Activated naive CD4-positive, alpha-beta T cell treated with anti-CD3 and anti-CD28 coated beads for 36 hours (primary cell): ENCODE data around the gene GAB2. TPM values are rescaled to one million over a fixed set of nuclear protein-coding genes. Genes with fewer than 3 reads are reported as not detected.

Source experiments
- CTCF ChIA-PET: fragments of 350-600 bp; sonication (Branson Sonifier 250); formaldehyde crosslinking; loops from one replicate; lab custom pipeline; 2021; ENCODE audit warnings: antibody characterized with exemption; lab: Charles Lee
- DNase-seq: peaks from one replicate; pipeline ENCODE4 v3.0.0-alpha.2; 2020
- H3K27ac Mint-ChIP-seq: one replicate; pipeline ENCODE4 v1.8.0; 2021; ENCODE audit warnings: mild to moderate bottlenecking, mixed read lengths
- H3K27me3 Mint-ChIP-seq: one replicate; pipeline ENCODE4 v1.8.0; 2021; ENCODE audit warnings: low read depth, mixed read lengths
- H3K36me3 Mint-ChIP-seq: one replicate; pipeline ENCODE4 v1.8.0; 2021; ENCODE audit warnings: low read depth, mixed read lengths
- H3K4me1 Mint-ChIP-seq: one replicate; pipeline ENCODE4 v1.8.0; 2021; ENCODE audit warnings: low read depth, mixed read lengths
- H3K4me3 Mint-ChIP-seq: one replicate; pipeline ENCODE4 v1.8.0; 2021; ENCODE audit warnings: mild to moderate bottlenecking, moderate library complexity, mixed read lengths
- H3K9me3 Mint-ChIP-seq: one replicate; pipeline ENCODE4 v1.8.0; 2021; ENCODE audit warnings: mixed read lengths
- intact Hi-C: fragments of 100-400 bp; cut with micrococcal nuclease; formaldehyde crosslinking; loops from one replicate; pipeline ENCODE4 v1.15.1; 2023
- total RNA-seq, 2 experiments: library from RNA; stranded (reverse); gene quantifications; one replicate each; pipeline ENCODE4 v1.2.3, GENCODE V29; 2021

The GAB2 gene
- total RNA-seq, 2 experiments from 2014 or later = 1.6 to 2.7 TPM

- Mint-ChIP-seq H3K4me3 (no peak overlapping the region), H3K4me1 (no peaks in the 10 kb centered on the region), H3K9me3 (no peaks in the 10 kb centered on the region), H3K27ac (no peak overlapping the region), H3K36me3 (no peaks in the 10 kb centered on the region), H3K27me3 (no peaks in the 10 kb centered on the region)
- intact Hi-C loops = no loop called here
- CTCF ChIA-PET = no interaction called here
- DNase-seq = peak; percentile 14
Observed at GRCh38 chr11:78391424-78391823, 26.2 kb downstream of the GAB2 start.

- H3K4me3 Mint-ChIP-seq = no peak overlapping the region
- CTCF ChIA-PET = no interaction called here
- H3K27ac Mint-ChIP-seq = no peak overlapping the region
- no peaks in the 10 kb centered on the region for H3K27me3 Mint-ChIP-seq
- intact Hi-C loops = no loop called here
- no peak for DNase-seq
- no peaks in the 10 kb centered on the region for H3K4me1 Mint-ChIP-seq
- H3K9me3 Mint-ChIP-seq = no peaks in the 10 kb centered on the region
- H3K36me3 Mint-ChIP-seq = no peaks in the 10 kb centered on the region
Observed at GRCh38 chr11:78390809-78391208, 26.8 kb downstream of the GAB2 start.

- Mint-ChIP-seq H3K4me1 (no peaks in the 10 kb centered on the region), H3K27ac (no peak overlapping the region), H3K36me3 (peaks cover 2% of the 10 kb centered on the region), H3K27me3 (no peaks in the 10 kb centered on the region), H3K9me3 (peaks cover 11% of the 10 kb centered on the region), H3K4me3 (no peak overlapping the region)
- CTCF ChIA-PET = no interaction called here
- intact Hi-C loops = no loop called here
- no peak for DNase-seq
Observed at GRCh38 chr11:78386215-78386941, 31.2 kb downstream of the GAB2 start.

GRCh38 chr11:78385205-78385604, 32.4 kb downstream of the GAB2 start:
- CTCF ChIA-PET = interaction anchor here (0.6 kb wide), 1 partner anchor 250 kb away, joined by 4 read pairs; no protein-coding TSS in a partner anchor
- intact Hi-C loops = no loop called here
- DNase-seq = no peak
- no peak overlapping the region for H3K4me3 Mint-ChIP-seq
- H3K9me3 Mint-ChIP-seq = peaks cover 11% of the 10 kb centered on the region
- H3K4me1 Mint-ChIP-seq = no peaks in the 10 kb centered on the region
- no peak overlapping the region for H3K27ac Mint-ChIP-seq
- no peaks in the 10 kb centered on the region for H3K27me3 Mint-ChIP-seq
- H3K36me3 Mint-ChIP-seq = peaks cover 2% of the 10 kb centered on the region

- CTCF ChIA-PET = interaction anchor here (0.7 to 1.2 kb wide), 2 partner anchors 13 to 200 kb away, joined by 3 read pairs; no protein-coding TSS in a partner anchor
- no peaks in the 10 kb centered on the region for H3K4me1 Mint-ChIP-seq
Observed at GRCh38 chr11:78384231-78384630, 33.4 kb downstream of the GAB2 start.

GRCh38 chr11:78381865-78382264, 35.8 kb downstream of the GAB2 start:
- DNase-seq = no peak
- Mint-ChIP-seq H3K27me3 (no peaks in the 10 kb centered on the region), H3K36me3 (peaks cover 2% of the 10 kb centered on the region), H3K27ac (no peak overlapping the region), H3K4me3 (no peak overlapping the region), H3K9me3 (peaks cover 11% of the 10 kb centered on the region), H3K4me1 (no peaks in the 10 kb centered on the region)
- CTCF ChIA-PET = interaction anchor here (1.0 kb wide), 1 partner anchor 9 kb away, joined by 3 read pairs; no protein-coding TSS in a partner anchor
- intact Hi-C loops = no loop called here

More at GRCh38 chr11:78384231-78384630, 33.4 kb downstream of the GAB2 start:
- intact Hi-C loops = no loop called here
- DNase-seq = no peak
- Mint-ChIP-seq H3K9me3 (peaks cover 11% of the 10 kb centered on the region), H3K27me3 (no peaks in the 10 kb centered on the region), H3K4me3 (no peak overlapping the region), H3K27ac (no peak overlapping the region), H3K36me3 (peaks cover 2% of the 10 kb centered on the region)

GRCh38 chr11:78380615-78381051, 37.0 kb downstream of the GAB2 start:
- DNase-seq = no peak
- Mint-ChIP-seq H3K4me3 (no peak overlapping the region), H3K4me1 (no peaks in the 10 kb centered on the region), H3K36me3 (peaks cover 2% of the 10 kb centered on the region), H3K27ac (no peak overlapping the region), H3K27me3 (no peaks in the 10 kb centered on the region), H3K9me3 (peaks cover 11% of the 10 kb centered on the region)
- intact Hi-C loops = no loop called here
- CTCF ChIA-PET = no interaction called here

- no peaks in the 10 kb centered on the region for H3K36me3 Mint-ChIP-seq
- no peaks in the 10 kb centered on the region for H3K27me3 Mint-ChIP-seq
- intact Hi-C loops = no loop called here
- H3K4me1 Mint-ChIP-seq = no peaks in the 10 kb centered on the region
- H3K4me3 Mint-ChIP-seq = no peak overlapping the region
- no peaks in the 10 kb centered on the region for H3K9me3 Mint-ChIP-seq
- no peak for DNase-seq
- CTCF ChIA-PET = no interaction called here
- H3K27ac Mint-ChIP-seq = no peak overlapping the region
Observed at GRCh38 chr11:78379039-78379670, 38.5 kb downstream of the GAB2 start.

GRCh38 chr11:78377625-78378418, 39.8 kb downstream of the GAB2 start:
- Mint-ChIP-seq H3K4me3 (no peak overlapping the region), H3K27me3 (no peaks in the 10 kb centered on the region), H3K36me3 (no peaks in the 10 kb centered on the region), H3K9me3 (no peaks in the 10 kb centered on the region), H3K4me1 (no peaks in the 10 kb centered on the region), H3K27ac (no peak overlapping the region)
- DNase-seq = no peak
- intact Hi-C loops = no loop called here
- CTCF ChIA-PET = no interaction called here

GRCh38 chr11:78376858-78377257, 40.8 kb downstream of the GAB2 start:
- H3K27me3 Mint-ChIP-seq = no peaks in the 10 kb centered on the region
- H3K9me3 Mint-ChIP-seq = no peaks in the 10 kb centered on the region
- no peaks in the 10 kb centered on the region for H3K36me3 Mint-ChIP-seq
- CTCF ChIA-PET = no interaction called here
- intact Hi-C loops = no loop called here
- no peak overlapping the region for H3K27ac Mint-ChIP-seq
- H3K4me3 Mint-ChIP-seq = no peak overlapping the region
- no peaks in the 10 kb centered on the region for H3K4me1 Mint-ChIP-seq
- DNase-seq = no peak

- DNase-seq = no peak
- no peak overlapping the region for H3K27ac Mint-ChIP-seq
- H3K9me3 Mint-ChIP-seq = no peaks in the 10 kb centered on the region
- intact Hi-C loops = no loop called here
- H3K4me3 Mint-ChIP-seq = no peak overlapping the region
- H3K27me3 Mint-ChIP-seq = no peaks in the 10 kb centered on the region
- CTCF ChIA-PET = interaction anchor here (1.1 kb wide), 1 partner anchor 190 kb away, joined by 3 read pairs; no protein-coding TSS in a partner anchor
- H3K36me3 Mint-ChIP-seq = no peaks in the 10 kb centered on the region
- H3K4me1 Mint-ChIP-seq = no peaks in the 10 kb centered on the region
Observed at GRCh38 chr11:78374917-78375316, 42.7 kb downstream of the GAB2 start.

GRCh38 chr11:78373689-78374088, 43.9 kb downstream of the GAB2 start:
- DNase-seq = no peak
- H3K36me3 Mint-ChIP-seq = no peaks in the 10 kb centered on the region
- CTCF ChIA-PET = interaction anchor here (1.3 kb wide), 1 partner anchor 8 kb away, joined by 3 read pairs; no protein-coding TSS in a partner anchor
- intact Hi-C loops = no loop called here
- no peaks in the 10 kb centered on the region for H3K4me1 Mint-ChIP-seq
- H3K27me3 Mint-ChIP-seq = no peaks in the 10 kb centered on the region
- H3K9me3 Mint-ChIP-seq = no peaks in the 10 kb centered on the region
- H3K4me3 Mint-ChIP-seq = no peak overlapping the region
- H3K27ac Mint-ChIP-seq = no peak overlapping the region
